KOPT-K1 (cell line): Measurements from ENCODE around the gene OR4M2.
"Not testable (repeated sequence)": the region's sequence is repeated elsewhere in the genome, so short reads cannot be mapped to it uniquely, and the experiment has no call there.

Source experiments
- H3K27ac ChIP-seq: fragments of 200-600 bp; sonication (generic); 2 replicates; pipeline ENCODE4 v1.5.1; 2016; ENCODE audit warnings: antibody characterized with exemption, mild to moderate bottlenecking, low read depth, low read length; ENCODE audit not compliant: poor library complexity, severe bottlenecking
- H3K36me3 ChIP-seq: fragments of 200-600 bp; sonication (generic); 2 replicates; pipeline ENCODE4 v1.5.1; 2017; ENCODE audit warnings: antibody characterized with exemption, mild to moderate bottlenecking, low read length, moderate library complexity; ENCODE audit not compliant: insufficient read depth
- H3K9me3 ChIP-seq: fragments of 200-600 bp; sonication (generic); 2 replicates; pipeline ENCODE4 v1.5.1; 2017; ENCODE audit warnings: antibody characterized with exemption, low read length, mild to moderate bottlenecking; ENCODE audit not compliant: insufficient read depth, poor library complexity, severe bottlenecking

Gene OR4M2, protein sequence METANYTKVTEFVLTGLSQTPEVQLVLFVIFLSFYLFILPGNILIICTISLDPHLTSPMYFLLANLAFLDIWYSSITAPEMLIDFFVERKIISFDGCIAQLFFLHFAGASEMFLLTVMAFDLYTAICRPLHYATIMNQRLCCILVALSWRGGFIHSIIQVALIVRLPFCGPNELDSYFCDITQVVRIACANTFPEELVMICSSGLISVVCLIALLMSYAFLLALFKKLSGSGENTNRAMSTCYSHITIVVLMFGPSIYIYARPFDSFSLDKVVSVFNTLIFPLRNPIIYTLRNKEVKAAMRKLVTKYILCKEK

DNA sequence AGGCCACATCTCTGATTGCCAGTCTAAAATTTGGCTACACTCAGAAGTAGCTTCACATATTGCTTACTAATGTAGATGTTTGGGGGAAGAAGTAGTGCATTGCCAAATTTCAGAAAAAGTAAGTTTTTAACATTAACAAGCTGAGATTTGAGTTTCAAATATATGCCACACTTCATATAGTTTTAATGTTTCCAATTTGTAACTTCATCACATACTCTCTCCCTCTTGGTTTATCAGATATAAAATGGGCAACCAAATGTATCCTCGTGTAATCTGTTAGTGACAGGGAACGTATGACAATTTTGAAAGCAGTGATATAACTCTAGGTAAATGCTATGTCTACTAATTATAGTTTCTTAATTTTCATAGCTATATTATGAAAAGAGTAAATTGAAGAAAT lies at the start of gene OR4M2:
Gene OR4M2 (plus strand): TSS at position 301 of the 400 bp plus-strand sequence. CDS start 98 bp downstream, at position 399.
- not testable (repeated sequence) for H3K27ac ChIP-seq, H3K9me3 ChIP-seq, H3K36me3 ChIP-seq

DNA sequence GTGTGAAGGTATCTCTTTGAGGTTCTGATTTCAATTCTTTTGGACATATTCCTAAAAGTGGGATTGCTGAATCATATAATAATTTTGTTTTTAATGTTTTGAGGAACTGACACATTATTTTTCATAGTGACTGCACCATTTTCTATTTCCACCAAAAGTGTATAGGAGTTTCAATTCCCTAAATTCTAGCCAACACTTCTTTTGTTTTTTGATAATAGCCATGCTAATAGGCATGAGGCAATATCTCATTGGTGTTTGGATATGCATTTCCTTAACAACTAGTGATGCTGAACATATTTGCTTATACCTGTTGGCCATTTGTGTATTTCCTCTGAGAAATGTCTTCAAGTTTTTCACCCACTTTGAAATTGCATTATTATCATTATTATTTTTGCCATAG lies 11.1 kb upstream of the OR4M2 start:
- H3K36me3 ChIP-seq, H3K27ac ChIP-seq, H3K9me3 ChIP-seq: not testable (repeated sequence)

DNA sequence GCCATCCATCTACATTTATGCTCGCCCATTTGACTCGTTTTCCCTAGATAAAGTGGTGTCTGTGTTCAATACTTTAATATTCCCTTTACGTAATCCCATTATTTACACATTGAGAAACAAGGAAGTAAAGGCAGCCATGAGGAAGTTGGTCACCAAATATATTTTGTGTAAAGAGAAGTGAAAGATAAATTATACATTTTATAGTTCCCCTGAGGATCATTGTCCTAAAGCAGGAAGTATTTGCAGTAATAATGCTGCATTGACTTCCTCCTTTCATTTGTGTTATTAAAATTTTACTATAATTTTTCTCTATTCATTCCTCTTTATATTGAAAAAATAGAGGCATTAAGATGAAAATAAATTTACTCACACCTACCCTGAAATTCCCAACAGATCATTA lies 1.1 kb downstream of the OR4M2 start:
- H3K36me3 ChIP-seq, H3K9me3 ChIP-seq, H3K27ac ChIP-seq: not testable (repeated sequence)

DNA sequence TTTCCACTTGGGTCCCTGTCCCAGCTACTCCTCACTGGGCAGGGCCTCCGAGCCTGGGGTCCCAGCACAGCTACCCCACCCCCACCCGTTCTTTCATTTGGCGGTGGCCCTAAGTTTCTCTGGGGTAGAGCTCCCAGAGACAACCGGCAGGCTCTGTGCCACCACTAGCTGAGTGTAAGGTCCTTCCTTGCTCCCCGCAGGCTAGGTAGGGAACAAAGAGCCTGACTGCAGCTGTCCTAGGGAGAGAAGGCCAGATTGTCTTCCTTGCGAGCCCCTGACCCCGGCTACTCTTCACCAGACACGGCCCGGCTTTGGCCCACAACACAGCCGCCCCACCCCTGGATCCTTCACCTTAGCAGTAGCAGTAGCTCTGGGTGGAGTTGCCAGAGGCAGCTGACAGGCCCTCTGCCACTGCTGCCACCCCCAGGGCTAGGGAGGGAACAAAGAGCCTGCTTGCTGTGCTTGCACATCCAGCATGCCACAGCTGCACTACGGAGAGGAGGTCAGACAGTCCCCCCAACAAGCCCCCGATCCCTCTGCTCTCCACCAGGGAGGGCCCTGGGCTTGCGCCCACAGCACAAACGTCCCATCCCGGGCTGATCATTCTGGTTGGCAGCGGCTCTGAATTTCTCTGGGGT lies 18.4 kb downstream of the OR4M2 start:
- H3K36me3 ChIP-seq, H3K9me3 ChIP-seq, H3K27ac ChIP-seq: not testable (repeated sequence)

DNA sequence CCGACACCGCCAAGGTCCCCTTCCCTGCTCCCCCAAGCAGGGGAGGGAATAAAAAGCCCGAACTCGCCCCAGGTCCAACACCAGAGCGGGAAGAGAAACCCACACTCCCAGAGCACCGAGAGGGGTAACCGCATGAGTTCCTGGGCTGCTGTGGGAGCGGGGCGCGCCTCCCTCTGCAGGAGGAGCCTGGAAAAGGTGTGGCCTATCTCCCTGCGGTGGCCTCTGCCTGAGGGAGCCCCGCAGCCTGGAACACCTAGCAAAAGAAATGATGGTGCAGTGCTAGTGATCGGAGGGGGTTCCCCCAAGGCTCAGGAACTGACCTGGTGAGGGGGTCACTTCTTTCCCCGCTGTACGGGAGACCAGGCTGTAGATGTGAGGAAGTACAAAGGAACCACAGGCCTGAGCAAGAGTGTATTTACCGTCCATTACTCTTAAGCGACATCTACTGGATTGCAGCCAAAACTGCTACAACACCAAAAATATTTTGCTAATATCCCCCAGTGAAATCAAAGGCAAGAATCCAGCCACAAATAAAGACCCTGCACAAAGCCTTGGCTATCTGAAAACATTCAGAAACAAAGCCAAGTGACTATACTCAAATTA lies 19.1 kb downstream of the OR4M2 start:
- H3K9me3 ChIP-seq, H3K36me3 ChIP-seq, H3K27ac ChIP-seq: not testable (repeated sequence)

DNA sequence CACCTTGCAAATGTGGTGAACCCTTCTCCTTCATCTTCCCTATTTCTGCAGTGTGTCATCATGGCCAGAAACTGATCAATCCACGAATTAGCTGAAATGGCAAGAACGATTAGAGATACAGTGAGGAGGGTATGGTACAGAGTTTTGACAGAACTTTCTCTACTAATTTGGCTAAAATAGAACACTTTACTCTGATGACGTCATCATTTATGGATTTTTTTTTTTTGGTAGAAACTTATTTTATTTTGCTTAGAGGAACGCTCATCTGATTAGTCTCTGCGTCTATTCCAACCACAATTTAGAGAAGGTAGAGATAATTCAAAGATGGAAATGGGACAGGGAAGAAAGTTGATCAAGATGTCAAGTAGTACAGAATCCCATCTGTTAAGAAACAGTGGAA lies 41.7 kb downstream of the OR4M2 start:
- H3K9me3 ChIP-seq, H3K36me3 ChIP-seq, H3K27ac ChIP-seq: not testable (repeated sequence)
